HG02588 (cell line): ENCODE results near the gene RNLS.

Source experiments
- ATAC-seq: cut with Tn5 transposase; IDR thresholded peaks from one replicate; pipeline ENCODE4 v1.9.1; 2021; ENCODE audit warnings: mild to moderate bottlenecking, moderate library complexity; ENCODE audit not compliant: unreplicated experiment

Gene RNLS

GRCh38 chr10:88482220-88482619 is 100.9 kb downstream of the RNLS start:
- ATAC-seq, result no peak

- ATAC-seq, result no peak
These were observed 104.9 kb downstream of the RNLS start for GRCh38 chr10:88478256-88478655.

GRCh38 chr10:88477343-88478085 is 105.6 kb downstream of the RNLS start:
- no peak for ATAC-seq

GRCh38 chr10:88474884-88475844 is 108.0 kb downstream of the RNLS start:
- ATAC-seq, result no peak

- ATAC-seq, result no peak
These were observed 108.9 kb downstream of the RNLS start for GRCh38 chr10:88473989-88474883.

- ATAC-seq, result no peak
These were observed 110.6 kb downstream of the RNLS start for GRCh38 chr10:88472540-88472939.

GRCh38 chr10:88471899-88472298 is 111.2 kb downstream of the RNLS start:
- no peak for ATAC-seq

GRCh38 chr10:88467835-88468485 is 115.2 kb downstream of the RNLS start:
- no peak for ATAC-seq

- no peak for ATAC-seq
These were observed 116.3 kb downstream of the RNLS start for GRCh38 chr10:88466786-88467185.

GRCh38 chr10:88465765-88466164 is 117.4 kb downstream of the RNLS start:
- no peak for ATAC-seq

- no peak for ATAC-seq
These were observed 119.3 kb downstream of the RNLS start for GRCh38 chr10:88463811-88464210.

- no peak for ATAC-seq
These were observed 121.7 kb downstream of the RNLS start for GRCh38 chr10:88461426-88461825.

- no peak for ATAC-seq
These were observed 123.6 kb downstream of the RNLS start for GRCh38 chr10:88459530-88459929.

- ATAC-seq, result no peak
These were observed 124.9 kb downstream of the RNLS start for GRCh38 chr10:88458209-88458608.

- no peak for ATAC-seq
These were observed 125.5 kb downstream of the RNLS start for GRCh38 chr10:88457660-88458059.

- ATAC-seq, result no peak
These were observed 126.4 kb downstream of the RNLS start for GRCh38 chr10:88456730-88457129.

- ATAC-seq, result no peak
These were observed 127.3 kb downstream of the RNLS start for GRCh38 chr10:88455831-88456230.

GRCh38 chr10:88450201-88450600 is 132.9 kb downstream of the RNLS start:
- no peak for ATAC-seq

- no peak for ATAC-seq
These were observed 140.4 kb downstream of the RNLS start for GRCh38 chr10:88442716-88443115.

- ATAC-seq, result no peak
These were observed 142.6 kb downstream of the RNLS start for GRCh38 chr10:88440541-88440940.
